ENCODE measurements around the gene D2HGDH.

GRCh38 chr2:241695651-241696050, 38.8 kb upstream of the D2HGDH start:
- no peak for TF ChIP-seq POLR2A (IDR thresholded peaks at IDR 0.05)
- TF ChIP-seq CTCF (IDR thresholded peaks at IDR 0.05): no peak
